ENCODE results near the gene EHBP1. TPM values are rescaled to one million over a fixed set of nuclear protein-coding genes. Genes with fewer than 3 reads are reported as not detected.

EHBP1 gene
- total and polyA plus RNA-seq, 4 donors = 12.0 to 70.9 (median 28.1) TPM

- peaks cover 0 to 3% of the 10 kb centered on the region in 2 donors for H3K36me3 ChIP-seq (ENCODE audit: control insufficient read depth in 1 of 2, insufficient read depth in 2 of 2, low read length in 1 of 2)
- no peak overlapping the region for H3K27ac ChIP-seq (ENCODE audit: low read depth in 1 of 2, low read length in 2 of 2)
- no peaks in the 10 kb centered on the region for H3K27me3 ChIP-seq (ENCODE audit: control insufficient read depth in 1 of 2, insufficient read depth in 2 of 2, low read length in 1 of 2)
- no peaks in the 10 kb centered on the region for H3K9me3 ChIP-seq (ENCODE audit: control insufficient read depth, low read length)
- intact Hi-C loops (cut with DNase I) = no loop called here
- ATAC-seq (ENCODE audit: low FRiP score) (no peak), DNase-seq (no peak)
- no peaks in the 10 kb centered on the region for H3K4me1 ChIP-seq (ENCODE audit: control insufficient read depth in 1 of 2, insufficient read depth in 2 of 2, low read length in 2 of 2)
- H3K4me3 ChIP-seq (ENCODE audit: low read length in 2 of 2) = no peak overlapping the region
- 92 to 99% methylated on average over 2 of the region's 2 CpGs for WGBS, 2 donors
These were observed 258.5 kb downstream of the EHBP1 start for GRCh38 chr2:62964050-62964449.

GRCh38 chr2:62964671-62965070 is 259.2 kb downstream of the EHBP1 start:
- Histone ChIP-seq H3K9me3 (ENCODE audit: control insufficient read depth, low read length) (no peaks in the 10 kb centered on the region), H3K4me1 (ENCODE audit: control insufficient read depth in 1 of 2, insufficient read depth in 2 of 2, low read length in 2 of 2) (no peaks in the 10 kb centered on the region), H3K4me3 (ENCODE audit: low read length in 2 of 2) (no peak overlapping the region), H3K27ac (ENCODE audit: low read depth in 1 of 2, low read length in 2 of 2) (no peak overlapping the region), H3K27me3 (ENCODE audit: control insufficient read depth in 1 of 2, insufficient read depth in 2 of 2, low read length in 1 of 2) (no peaks in the 10 kb centered on the region), H3K36me3 (ENCODE audit: control insufficient read depth in 1 of 2, insufficient read depth in 2 of 2, low read length in 1 of 2) (peaks cover 0 to 3% of the 10 kb centered on the region in 2 donors)
- DNase-seq = no peak
- intact Hi-C loops (cut with DNase I) = no loop called here
- WGBS, 2 donors = 90 to 93% methylated on average over 7 of the region's 7 CpGs
- ATAC-seq (ENCODE audit: low FRiP score) = no peak

- Histone ChIP-seq H3K4me1 (ENCODE audit: control insufficient read depth in 1 of 2, insufficient read depth in 2 of 2, low read length in 2 of 2) (no peaks in the 10 kb centered on the region), H3K27ac (ENCODE audit: low read depth in 1 of 2, low read length in 2 of 2) (no peak overlapping the region), H3K4me3 (ENCODE audit: low read length in 2 of 2) (no peak overlapping the region), H3K9me3 (ENCODE audit: control insufficient read depth, low read length) (no peaks in the 10 kb centered on the region), H3K36me3 (ENCODE audit: control insufficient read depth in 1 of 2, insufficient read depth in 2 of 2, low read length in 1 of 2) (peaks cover 0 to 3% of the 10 kb centered on the region in 2 donors), H3K27me3 (ENCODE audit: control insufficient read depth in 1 of 2, insufficient read depth in 2 of 2, low read length in 1 of 2) (no peaks in the 10 kb centered on the region)
- ATAC-seq (ENCODE audit: low FRiP score) (no peak), DNase-seq (no peak)
- WGBS, 2 donors = 95 to 96% methylated on average over 6 of the region's 6 CpGs
- intact Hi-C loops (cut with DNase I) = no loop called here
These were observed 261.5 kb downstream of the EHBP1 start for GRCh38 chr2:62966991-62967390.

- ATAC-seq (ENCODE audit: low FRiP score) = no peak
These were observed 262.7 kb downstream of the EHBP1 start for GRCh38 chr2:62968168-62968567.

GRCh38 chr2:62968668-62969067 is 263.2 kb downstream of the EHBP1 start:
- Histone ChIP-seq H3K27ac (ENCODE audit: low read depth in 1 of 2, low read length in 2 of 2) (no peak overlapping the region), H3K4me1 (ENCODE audit: control insufficient read depth in 1 of 2, insufficient read depth in 2 of 2, low read length in 2 of 2) (no peaks in the 10 kb centered on the region), H3K36me3 (ENCODE audit: control insufficient read depth in 1 of 2, insufficient read depth in 2 of 2, low read length in 1 of 2) (peaks cover 0 to 3% of the 10 kb centered on the region in 2 donors), H3K4me3 (ENCODE audit: low read length in 2 of 2) (no peak overlapping the region), H3K9me3 (ENCODE audit: control insufficient read depth, low read length) (no peaks in the 10 kb centered on the region), H3K27me3 (ENCODE audit: control insufficient read depth in 1 of 2, insufficient read depth in 2 of 2, low read length in 1 of 2) (no peaks in the 10 kb centered on the region)
- WGBS, 2 donors = 91 to 97% methylated on average over 1 of the region's 1 CpG
- no peak for DNase-seq
- intact Hi-C loops (cut with DNase I) = no loop called here
- ATAC-seq (ENCODE audit: low FRiP score) = no peak

More at GRCh38 chr2:62968168-62968567, 262.7 kb downstream of the EHBP1 start:
- 90 to 98% methylated on average over 1 of the region's 1 CpG for WGBS, 2 donors
- Histone ChIP-seq H3K4me3 (ENCODE audit: low read length in 2 of 2) (no peak overlapping the region), H3K27ac (ENCODE audit: low read depth in 1 of 2, low read length in 2 of 2) (no peak overlapping the region), H3K9me3 (ENCODE audit: control insufficient read depth, low read length) (no peaks in the 10 kb centered on the region), H3K4me1 (ENCODE audit: control insufficient read depth in 1 of 2, insufficient read depth in 2 of 2, low read length in 2 of 2) (no peaks in the 10 kb centered on the region), H3K27me3 (ENCODE audit: control insufficient read depth in 1 of 2, insufficient read depth in 2 of 2, low read length in 1 of 2) (no peaks in the 10 kb centered on the region), H3K36me3 (ENCODE audit: control insufficient read depth in 1 of 2, insufficient read depth in 2 of 2, low read length in 1 of 2) (peaks cover 0 to 3% of the 10 kb centered on the region in 2 donors)
- intact Hi-C loops (cut with DNase I) = no loop called here
- DNase-seq = no peak

GRCh38 chr2:62971936-62972335 is 266.4 kb downstream of the EHBP1 start:
- no peak for DNase-seq
- Histone ChIP-seq H3K36me3 (ENCODE audit: control insufficient read depth in 1 of 2, insufficient read depth in 2 of 2, low read length in 1 of 2) (no peaks in the 10 kb centered on the region), H3K4me1 (ENCODE audit: control insufficient read depth in 1 of 2, insufficient read depth in 2 of 2, low read length in 2 of 2) (no peaks in the 10 kb centered on the region), H3K9me3 (ENCODE audit: control insufficient read depth, low read length) (no peaks in the 10 kb centered on the region), H3K4me3 (ENCODE audit: low read length in 2 of 2) (no peak overlapping the region), H3K27me3 (ENCODE audit: control insufficient read depth in 1 of 2, insufficient read depth in 2 of 2, low read length in 1 of 2) (no peaks in the 10 kb centered on the region), H3K27ac (ENCODE audit: low read depth in 1 of 2, low read length in 2 of 2) (no peak overlapping the region)
- ATAC-seq (ENCODE audit: low FRiP score) = no peak
- intact Hi-C loops (cut with DNase I) = no loop called here
- 97 to 98% methylated on average over 2 of the region's 2 CpGs for WGBS, 2 donors

- H3K4me1 ChIP-seq (ENCODE audit: control insufficient read depth in 1 of 2, insufficient read depth in 2 of 2, low read length in 2 of 2) = no peaks in the 10 kb centered on the region
- no peak overlapping the region for H3K27ac ChIP-seq (ENCODE audit: low read depth in 1 of 2, low read length in 2 of 2)
- no peaks in the 10 kb centered on the region for H3K36me3 ChIP-seq (ENCODE audit: control insufficient read depth in 1 of 2, insufficient read depth in 2 of 2, low read length in 1 of 2)
- H3K4me3 ChIP-seq (ENCODE audit: low read length in 2 of 2) = no peak overlapping the region
- H3K9me3 ChIP-seq (ENCODE audit: control insufficient read depth, low read length) = no peaks in the 10 kb centered on the region
- ATAC-seq (ENCODE audit: low FRiP score) = no peak
- H3K27me3 ChIP-seq (ENCODE audit: control insufficient read depth in 1 of 2, insufficient read depth in 2 of 2, low read length in 1 of 2) = no peaks in the 10 kb centered on the region
- intact Hi-C loops (cut with DNase I) = no loop called here
- DNase-seq = no peak
These were observed 267.1 kb downstream of the EHBP1 start for GRCh38 chr2:62972601-62973000.

- DNase-seq (no peak), ATAC-seq (ENCODE audit: low FRiP score) (no peak)
- H3K4me3 ChIP-seq (ENCODE audit: low read length in 2 of 2) = no peak overlapping the region
- no peaks in the 10 kb centered on the region for H3K27me3 ChIP-seq (ENCODE audit: control insufficient read depth in 1 of 2, insufficient read depth in 2 of 2, low read length in 1 of 2)
- WGBS, 2 donors = 98 to 100% methylated on average over 2 of the region's 2 CpGs
- H3K27ac ChIP-seq (ENCODE audit: low read depth in 1 of 2, low read length in 2 of 2) = no peak overlapping the region
- H3K4me1 ChIP-seq (ENCODE audit: control insufficient read depth in 1 of 2, insufficient read depth in 2 of 2, low read length in 2 of 2) = no peaks in the 10 kb centered on the region
- intact Hi-C loops (cut with DNase I) = no loop called here
- no peaks in the 10 kb centered on the region for H3K9me3 ChIP-seq (ENCODE audit: control insufficient read depth, low read length)
- H3K36me3 ChIP-seq (ENCODE audit: control insufficient read depth in 1 of 2, insufficient read depth in 2 of 2, low read length in 1 of 2) = no peaks in the 10 kb centered on the region
These were observed 269.5 kb downstream of the EHBP1 start for GRCh38 chr2:62974999-62975398.

- WGBS, 2 donors = 88 to 92% methylated on average over 3 of the region's 3 CpGs
- ATAC-seq (ENCODE audit: low FRiP score) (no peak), DNase-seq (no peak)
- no peak overlapping the region for H3K4me3 ChIP-seq (ENCODE audit: low read length in 2 of 2)
- intact Hi-C loops (cut with DNase I) = no loop called here
- peaks cover 0 to 4% of the 10 kb centered on the region in 2 donors for H3K4me1 ChIP-seq (ENCODE audit: control insufficient read depth in 1 of 2, insufficient read depth in 2 of 2, low read length in 2 of 2)
- H3K9me3 ChIP-seq (ENCODE audit: control insufficient read depth, low read length) = no peaks in the 10 kb centered on the region
- no peak overlapping the region for H3K27ac ChIP-seq (ENCODE audit: low read depth in 1 of 2, low read length in 2 of 2)
- H3K36me3 ChIP-seq (ENCODE audit: control insufficient read depth in 1 of 2, insufficient read depth in 2 of 2, low read length in 1 of 2) = peaks cover 1 to 2% of the 10 kb centered on the region in 2 donors
- H3K27me3 ChIP-seq (ENCODE audit: control insufficient read depth in 1 of 2, insufficient read depth in 2 of 2, low read length in 1 of 2) = no peaks in the 10 kb centered on the region
These were observed 286.1 kb downstream of the EHBP1 start for GRCh38 chr2:62991605-62992004.
